IPS-20b (cell line): ENCODE results near the gene COMMD9.

Source experiments
- H3K27ac ChIP-seq: one replicate; pipeline ENCODE4 v1.5.1; 2013; ENCODE audit warnings: low read length
- H3K27me3 ChIP-seq: 2 replicates; pipeline ENCODE4 v1.6.1; 2013; ENCODE audit warnings: mild to moderate bottlenecking, low read length, inconsistent platforms; ENCODE audit not compliant: insufficient read depth
- H3K36me3 ChIP-seq: 2 replicates; pipeline ENCODE4 v1.6.1; 2013; ENCODE audit warnings: low read depth, mild to moderate bottlenecking, inconsistent platforms, low read length, moderate library complexity; ENCODE audit not compliant: insufficient read depth
- H3K4me1 ChIP-seq: 2 replicates; pipeline ENCODE4 v1.6.1; 2013; ENCODE audit warnings: mild to moderate bottlenecking, control low read depth, inconsistent platforms, low read length, moderate library complexity; ENCODE audit not compliant: insufficient read depth
- H3K4me3 ChIP-seq: 2 replicates; pipeline ENCODE4 v1.5.1; 2013; ENCODE audit warnings: mild to moderate bottlenecking, low read length, inconsistent platforms
- H3K9ac ChIP-seq: 2 replicates; pipeline ENCODE4 v1.6.1; 2013; ENCODE audit warnings: low read depth, mild to moderate bottlenecking, inconsistent platforms, low read length, moderate library complexity
- H3K9me3 ChIP-seq: 2 replicates; pipeline ENCODE4 v1.6.1; 2013; ENCODE audit warnings: mild to moderate bottlenecking, low read depth, low read length, inconsistent platforms; ENCODE audit not compliant: insufficient read depth

COMMD9 gene

GRCh38 chr11:36292311-36292722, 3.1 kb upstream of the COMMD9 start:
- Histone ChIP-seq H3K9me3 (no peaks in the 10 kb centered on the region), H3K9ac (no peak overlapping the region), H3K4me1 (no peaks in the 10 kb centered on the region), H3K27me3 (peaks cover 16% of the 10 kb centered on the region), H3K27ac (no peak overlapping the region), H3K36me3 (no peaks in the 10 kb centered on the region), H3K4me3 (no peak overlapping the region)

GRCh38 chr11:36288442-36289225, 590 bp downstream of the COMMD9 start:
- Histone ChIP-seq H3K27me3 (peaks cover 16% of the 10 kb centered on the region), H3K27ac (no peak overlapping the region), H3K9me3 (no peaks in the 10 kb centered on the region), H3K36me3 (no peaks in the 10 kb centered on the region), H3K4me1 (no peaks in the 10 kb centered on the region), H3K4me3 (peak overlapping the region; percentile 79), H3K9ac (peak overlapping the region; percentile 78)

GRCh38 chr11:36282926-36283325, 6.3 kb downstream of the COMMD9 start:
- Histone ChIP-seq H3K27me3 (no peaks in the 10 kb centered on the region), H3K9ac (no peak overlapping the region), H3K27ac (no peak overlapping the region), H3K4me1 (no peaks in the 10 kb centered on the region), H3K36me3 (0 out of 2 replicates have a peak, but pooled peaks cover 3% of the 10 kb centered on the region), H3K4me3 (no peak overlapping the region), H3K9me3 (no peaks in the 10 kb centered on the region)

- H3K36me3 ChIP-seq, result 0 out of 2 replicates have a peak, but pooled peaks cover 3% of the 10 kb centered on the region
- no peak overlapping the region for H3K27ac ChIP-seq
- H3K4me3 ChIP-seq, result no peak overlapping the region
- H3K27me3 ChIP-seq, result no peaks in the 10 kb centered on the region
- no peaks in the 10 kb centered on the region for H3K9me3 ChIP-seq
- H3K4me1 ChIP-seq, result no peaks in the 10 kb centered on the region
- no peak overlapping the region for H3K9ac ChIP-seq
Observed at GRCh38 chr11:36281850-36282249, 7.4 kb downstream of the COMMD9 start.

GRCh38 chr11:36280531-36280930, 8.7 kb downstream of the COMMD9 start:
- Histone ChIP-seq H3K27me3 (no peaks in the 10 kb centered on the region), H3K4me1 (no peaks in the 10 kb centered on the region), H3K36me3 (0 out of 2 replicates have a peak, but pooled peaks cover 3% of the 10 kb centered on the region), H3K9me3 (no peaks in the 10 kb centered on the region), H3K9ac (no peak overlapping the region), H3K4me3 (no peak overlapping the region), H3K27ac (no peak overlapping the region)

GRCh38 chr11:36278531-36279282, 10.5 kb downstream of the COMMD9 start:
- H3K9me3 ChIP-seq, result no peaks in the 10 kb centered on the region
- no peak overlapping the region for H3K27ac ChIP-seq
- H3K36me3 ChIP-seq, result peaks cover 12% of the 10 kb centered on the region; the same call in 1 of the 2 replicates
- H3K9ac ChIP-seq, result no peak overlapping the region
- no peaks in the 10 kb centered on the region for H3K27me3 ChIP-seq
- no peak overlapping the region for H3K4me3 ChIP-seq
- no peaks in the 10 kb centered on the region for H3K4me1 ChIP-seq

- Histone ChIP-seq H3K27me3 (no peaks in the 10 kb centered on the region), H3K4me1 (no peaks in the 10 kb centered on the region), H3K27ac (no peak overlapping the region), H3K9me3 (no peaks in the 10 kb centered on the region), H3K9ac (no peak overlapping the region), H3K4me3 (no peak overlapping the region), H3K36me3 (peaks cover 30% of the 10 kb centered on the region)
Observed at GRCh38 chr11:36274414-36274813, 14.8 kb downstream of the COMMD9 start.

- H3K4me1 ChIP-seq, result no peaks in the 10 kb centered on the region
- H3K27me3 ChIP-seq, result no peaks in the 10 kb centered on the region
- no peak overlapping the region for H3K4me3 ChIP-seq
- H3K9me3 ChIP-seq, result no peaks in the 10 kb centered on the region
- H3K27ac ChIP-seq, result no peak overlapping the region
- peaks cover 26% of the 10 kb centered on the region for H3K36me3 ChIP-seq
- H3K9ac ChIP-seq, result no peak overlapping the region
Observed at GRCh38 chr11:36273110-36273509, 16.1 kb downstream of the COMMD9 start.

- H3K27me3 ChIP-seq, result no peaks in the 10 kb centered on the region
- peaks cover 26% of the 10 kb centered on the region for H3K36me3 ChIP-seq
- H3K4me3 ChIP-seq, result no peak overlapping the region
- H3K4me1 ChIP-seq, result no peaks in the 10 kb centered on the region
- H3K9me3 ChIP-seq, result no peaks in the 10 kb centered on the region
- no peak overlapping the region for H3K27ac ChIP-seq
- H3K9ac ChIP-seq, result no peak overlapping the region
Observed at GRCh38 chr11:36271794-36272407, 17.3 kb downstream of the COMMD9 start.

GRCh38 chr11:36270701-36271100, 18.5 kb downstream of the COMMD9 start:
- no peaks in the 10 kb centered on the region for H3K4me1 ChIP-seq
- H3K27me3 ChIP-seq, result no peaks in the 10 kb centered on the region
- peaks cover 26% of the 10 kb centered on the region for H3K36me3 ChIP-seq
- no peak overlapping the region for H3K27ac ChIP-seq
- no peak overlapping the region for H3K4me3 ChIP-seq
- H3K9me3 ChIP-seq, result no peaks in the 10 kb centered on the region
- H3K9ac ChIP-seq, result no peak overlapping the region

GRCh38 chr11:36268337-36268985, 20.8 kb downstream of the COMMD9 start:
- Histone ChIP-seq H3K9ac (no peak overlapping the region), H3K9me3 (no peaks in the 10 kb centered on the region), H3K4me1 (no peaks in the 10 kb centered on the region), H3K27me3 (no peaks in the 10 kb centered on the region), H3K4me3 (no peak overlapping the region), H3K36me3 (peaks cover 18% of the 10 kb centered on the region), H3K27ac (no peak overlapping the region)
